GM21723 (cell line): ENCODE results near the gene UBA5.
"Not testable (repeated sequence)": the region's sequence is repeated elsewhere in the genome, so short reads cannot be mapped to it uniquely, and the experiment has no call there.

Experiments
- ATAC-seq: cut with Tn5 transposase; IDR thresholded peaks from one replicate; pipeline ENCODE4 v1.9.1; 2021; ENCODE audit warnings: mild to moderate bottlenecking, moderate library complexity; ENCODE audit not compliant: unreplicated experiment

Gene UBA5

GRCh38 chr3:132660052-132660810 is at the start of gene UBA5:
Gene UBA5, plus strand, starts transcription at chr3:132660329. Its CDS starts 209 bp downstream, at chr3:132660538.
- peak; percentile 75 for ATAC-seq

GRCh38 chr3:132615301-132615700 is 44.8 kb upstream of the UBA5 start:
- not testable (repeated sequence) for ATAC-seq

- no peak for ATAC-seq
Observed at GRCh38 chr3:132615881-132616280, 44.2 kb upstream of the UBA5 start.

GRCh38 chr3:132616780-132617179 is 43.3 kb upstream of the UBA5 start:
- ATAC-seq: no peak

- no peak for ATAC-seq
Observed at GRCh38 chr3:132622148-132622547, 38.0 kb upstream of the UBA5 start.

- ATAC-seq: no peak
Observed at GRCh38 chr3:132622761-132623160, 37.4 kb upstream of the UBA5 start.

GRCh38 chr3:132623646-132624045 is 36.5 kb upstream of the UBA5 start:
- ATAC-seq: no peak

- ATAC-seq: no peak
Observed at GRCh38 chr3:132624790-132625189, 35.3 kb upstream of the UBA5 start.

GRCh38 chr3:132625613-132626012 is 34.5 kb upstream of the UBA5 start:
- peak; percentile 80 for ATAC-seq

- ATAC-seq: no peak
Observed at GRCh38 chr3:132626955-132627354, 33.2 kb upstream of the UBA5 start.

GRCh38 chr3:132628157-132628556 is 32.0 kb upstream of the UBA5 start:
- no peak for ATAC-seq

GRCh38 chr3:132629928-132630327 is 30.2 kb upstream of the UBA5 start:
- no peak for ATAC-seq

GRCh38 chr3:132630612-132631011 is 29.5 kb upstream of the UBA5 start:
- no peak for ATAC-seq

- no peak for ATAC-seq
Observed at GRCh38 chr3:132635052-132635451, 25.1 kb upstream of the UBA5 start.

GRCh38 chr3:132637590-132637989 is 22.5 kb upstream of the UBA5 start:
- no peak for ATAC-seq

- ATAC-seq: no peak
Observed at GRCh38 chr3:132638706-132639105, 21.4 kb upstream of the UBA5 start.

GRCh38 chr3:132641427-132641826 is 18.7 kb upstream of the UBA5 start:
- ATAC-seq: not testable (repeated sequence)

- ATAC-seq: peak; percentile 48
Observed at GRCh38 chr3:132641837-132642538, 18.1 kb upstream of the UBA5 start.

GRCh38 chr3:132642539-132642847 is 17.6 kb upstream of the UBA5 start:
- no peak for ATAC-seq

GRCh38 chr3:132643366-132643765 is 16.8 kb upstream of the UBA5 start:
- ATAC-seq: no peak

GRCh38 chr3:132645058-132645457 is 15.1 kb upstream of the UBA5 start:
- no peak for ATAC-seq

GRCh38 chr3:132650153-132650552 is 10.0 kb upstream of the UBA5 start:
- ATAC-seq: no peak
